RWPE1 (cell line): Measurements from ENCODE around the gene CXCL8.
"Not testable (repeated sequence)": the region's sequence is repeated elsewhere in the genome, so short reads cannot be mapped to it uniquely, and the experiment has no call there.

Source experiments
- CTCF ChIA-PET: fragments of 350-600 bp; sonication (Branson Sonifier 250); formaldehyde crosslinking; extraction: SDS; loops from one replicate; lab custom pipeline; 2021; lab: Yijun Ruan, JAX
- POLR2A ChIA-PET: fragments of 400-600 bp; formaldehyde crosslinking; extraction: SDS; loops from one replicate; lab custom pipeline; 2020; ENCODE audit warnings: antibody characterized with exemption; ENCODE audit not compliant: low non-redundant PET; lab: Yijun Ruan, JAX
- DNase-seq: peaks from one replicate; pipeline ENCODE4 v3.0.0; 2012; ENCODE audit warnings: low spot score
- H3K27ac ChIP-seq: fragments of 450-650 bp; 2 replicates; pipeline ENCODE4 v1.5.1; 2017
- CTCF ChIP-seq: fragments of 450-650 bp; conservative IDR thresholded peaks from 2 replicates; pipeline ENCODE4 v1.5.1; 2017; ENCODE audit warnings: low read depth, mild to moderate bottlenecking

Gene CXCL8

GRCh38 chr4:73740353-73740778 lies at the start of gene CXCL8:
CXCL8 (plus strand) TSS chr4:73740569; CDS start chr4:73740659, 90 bp downstream.
- peak; percentile 70 for DNase-seq
- ChIA-PET POLR2A (no interaction called here), CTCF (interaction anchor here (0.7 kb wide), 1 partner anchor 77 kb away, joined by 3 read pairs; no protein-coding TSS in a partner anchor)
- TF ChIP-seq CTCF, result no peak
- no peak within 1 kb of the TSS for H3K27ac ChIP-seq

- POLR2A ChIA-PET, DNase-seq, H3K27ac ChIP-seq, CTCF ChIA-PET: not testable (repeated sequence)
Measured at GRCh38 chr4:73691201-73691600, 49.2 kb upstream of the CXCL8 start.

DNA sequence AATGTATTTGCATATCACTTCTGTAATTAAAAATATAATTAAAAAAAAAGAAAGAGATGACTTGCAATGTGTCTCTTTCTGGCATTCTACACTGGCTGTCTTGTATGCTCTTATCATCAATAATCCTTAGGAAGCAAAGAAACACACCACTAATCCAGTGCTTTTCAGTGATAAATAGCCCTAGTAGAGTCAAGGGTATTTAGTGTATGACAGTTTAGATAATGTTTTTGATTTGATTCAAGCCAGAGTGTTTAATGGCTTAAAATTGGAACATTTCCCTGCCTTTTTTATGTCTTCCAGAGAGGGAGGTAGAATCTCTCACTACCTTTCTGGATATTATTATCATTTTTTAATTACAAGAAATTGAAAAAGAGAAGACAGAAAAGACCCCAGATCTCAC lies 48.6 kb upstream of the CXCL8 start:
- TF ChIP-seq CTCF, result no peak
- no peak overlapping the region for H3K27ac ChIP-seq
- POLR2A ChIA-PET, result no interaction called here
- CTCF ChIA-PET, result no interaction called here
- DNase-seq, result no peak

DNA sequence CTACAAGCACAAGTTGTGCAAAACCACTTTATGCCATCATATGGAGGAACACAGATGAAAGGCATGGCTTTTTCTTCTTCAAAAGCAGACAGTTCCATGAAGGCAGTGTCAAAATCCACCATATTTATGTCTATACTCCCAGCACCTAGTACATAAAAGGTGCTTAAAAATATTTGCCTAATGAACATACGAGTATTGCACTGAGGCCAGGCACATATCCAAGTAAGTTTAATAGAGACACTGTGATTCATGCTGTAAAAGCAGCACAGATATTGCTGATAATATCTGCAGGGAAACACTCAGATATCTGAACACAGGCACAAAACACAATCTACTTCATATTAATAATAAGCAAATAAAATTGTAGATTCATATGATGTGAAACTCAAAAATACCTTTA lies 48.1 kb upstream of the CXCL8 start:
- no peak for DNase-seq
- TF ChIP-seq CTCF, result no peak
- CTCF ChIA-PET, result no interaction called here
- POLR2A ChIA-PET, result no interaction called here
- no peak overlapping the region for H3K27ac ChIP-seq

DNA sequence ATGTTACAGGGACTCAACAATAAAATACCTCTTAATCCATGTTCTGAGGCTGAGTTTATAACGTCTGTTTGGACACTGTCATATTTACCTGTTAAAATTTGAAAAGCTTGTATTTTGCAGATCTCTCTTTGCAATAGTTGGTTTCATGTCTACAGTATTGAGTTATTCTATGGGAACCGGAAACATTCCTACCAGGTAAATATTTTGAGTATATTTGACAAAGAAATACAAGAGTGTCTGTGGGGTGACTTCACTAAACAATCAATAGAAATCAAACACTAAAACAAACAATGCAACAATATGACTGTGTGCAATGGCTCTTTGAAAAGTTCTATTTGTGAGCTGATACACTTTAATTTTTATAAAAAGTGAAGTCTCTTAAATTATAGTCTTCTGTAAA lies 47.7 kb upstream of the CXCL8 start:
- no peak for TF ChIP-seq CTCF
- no peak overlapping the region for H3K27ac ChIP-seq
- POLR2A ChIA-PET, result no interaction called here
- CTCF ChIA-PET, result no interaction called here
- no peak for DNase-seq

- no peak for DNase-seq
- H3K27ac ChIP-seq, result no peak overlapping the region
- ChIA-PET CTCF (no interaction called here), POLR2A (no interaction called here)
- TF ChIP-seq CTCF, result no peak
Measured at GRCh38 chr4:73693811-73694210, 46.6 kb upstream of the CXCL8 start.

- no peak overlapping the region for H3K27ac ChIP-seq
- no peak for TF ChIP-seq CTCF
- CTCF ChIA-PET, result no interaction called here
- DNase-seq, result peak; percentile 71
- POLR2A ChIA-PET, result no interaction called here
Measured at GRCh38 chr4:73698217-73698616, 42.2 kb upstream of the CXCL8 start.
